ENCODE results near the gene CYP3A4.

- no peak for TF ChIP-seq ZFX (IDR thresholded peaks at IDR 0.05)
- TF ChIP-seq CTCF (conservative IDR thresholded peaks at IDR 0.05): no peak
Measured at GRCh38 chr7:99733003-99733402, 51.0 kb downstream of the CYP3A4 start.
